B cell (primary cell): ENCODE data around the gene RAC2. TPM values are rescaled to one million over a fixed set of nuclear protein-coding genes. Genes with fewer than 3 reads are reported as not detected.

ENCODE experiments used
- ATAC-seq: fragments of 200-7000 bp; cut with Tn5 transposase; one replicate; pipeline ENCODE4 v1.10.0; 2021; ENCODE audit warnings: low read depth, mild to moderate bottlenecking, moderate number of reproducible peaks, moderate library complexity
- CTCF ChIA-PET: fragments of 350-600 bp; sonication (Branson Sonifier 250); formaldehyde crosslinking; loops from one replicate; lab custom pipeline; 2021; ENCODE audit warnings: antibody characterized with exemption, inconsistent platforms; lab: Charles Lee
- POLR2A ChIA-PET: fragments of 350-600 bp; sonication (Branson Sonifier 250); formaldehyde crosslinking; loops from one replicate; lab custom pipeline; 2021; ENCODE audit warnings: antibody characterized with exemption; lab: Charles Lee
- DNase-seq: peaks from one replicate; pipeline ENCODE4 v3.0.0; 2013
- H2AFZ ChIP-seq: 2 replicates; pipeline ENCODE4 v1.6.1; 2012; ENCODE audit warnings: mild to moderate bottlenecking, low read depth, low read length; ENCODE audit not compliant: insufficient read depth, poor library complexity, severe bottlenecking
- H3K27ac ChIP-seq, 2 donors: 1 replicate in 1 of 2; 2 replicates in 1 of 2; pipeline ENCODE4 v1.5.1; 2012 to 2013; ENCODE audit warnings: low read length in 2 of 2, mild to moderate bottlenecking in 2 of 2, moderate library complexity in 1 of 2
- H3K27me3 ChIP-seq, 4 experiments: fragments of 200-600 bp in 1 of 4; sonication (generic) in 1 of 4; replicated peaks in 1 of 4; 1 replicate in 2 of 4; 2 replicates in 2 of 4; pipeline versions ENCODE4 v1.6.1 to v1.7.0; 2013 to 2016; ENCODE audit warnings: low read length in 3 of 4, mild to moderate bottlenecking in 2 of 4, mixed read lengths in 1 of 4, moderate library complexity in 1 of 4; ENCODE audit not compliant: insufficient read depth in 4 of 4, control insufficient read depth in 3 of 4; ENCODE audit errors: control extremely low read depth in 1 of 4
- H3K36me3 ChIP-seq, 2 experiments: replicated peaks in 1 of 2; 1 replicate in 1 of 2; 2 replicates in 1 of 2; pipeline versions ENCODE4 v1.6.1 to v1.7.1; 2013; ENCODE audit warnings: low read length in 1 of 2; ENCODE audit not compliant: insufficient read depth in 2 of 2, control insufficient read depth in 1 of 2; ENCODE audit errors: control extremely low read depth in 1 of 2, extremely low read depth in 1 of 2
- H3K4me1 ChIP-seq, 2 donors: fragments of 200-600 bp in 1 of 2; sonication (generic) in 1 of 2; 1 replicate in 1 of 2; 2 replicates in 1 of 2; pipeline versions ENCODE4 v1.5.1 to v1.6.1; 2013 to 2017; ENCODE audit warnings: low read length in 2 of 2; ENCODE audit not compliant: control insufficient read depth in 2 of 2, insufficient read depth in 2 of 2
- H3K4me2 ChIP-seq: replicated peaks from 2 replicates; pipeline ENCODE3; 2012; ENCODE audit warnings: mild to moderate bottlenecking, low read depth, low read length; ENCODE audit not compliant: poor library complexity, severe bottlenecking
- H3K4me3 ChIP-seq, 5 experiments: fragments of 200-600 bp in 1 of 5; sonication (generic) in 1 of 5; 1 replicate in 3 of 5; 2 replicates in 2 of 5; pipeline versions ENCODE4 v1.5.1 to v1.7.0; 2011 to 2016; ENCODE audit warnings: low read length in 4 of 5, mild to moderate bottlenecking in 4 of 5, low read depth in 2 of 5, control low read depth in 1 of 5, moderate library complexity in 1 of 5; ENCODE audit not compliant: insufficient read depth in 1 of 5; ENCODE audit errors: control extremely low read depth in 1 of 5, extremely low read depth in 1 of 5
- H3K79me2 ChIP-seq: fragments of 200-600 bp; sonication (generic); one replicate; pipeline ENCODE4 v1.6.0; 2016; ENCODE audit warnings: low read length; ENCODE audit not compliant: control insufficient read depth, insufficient read depth
- H3K9ac ChIP-seq: fragments of 200-600 bp; sonication (generic); 2 replicates; pipeline ENCODE4 v1.6.1; 2017; ENCODE audit warnings: mild to moderate bottlenecking, low read length, moderate library complexity
- H3K9me3 ChIP-seq, 3 donors: one replicate each; pipeline versions ENCODE4 v1.6.1 to v1.7.1; 2013; ENCODE audit warnings: low read length in 2 of 3; ENCODE audit not compliant: control insufficient read depth in 2 of 3, insufficient read depth in 1 of 3; ENCODE audit errors: control extremely low read depth in 1 of 3
- H4K20me1 ChIP-seq: 2 replicates; pipeline ENCODE4 v1.6.0; 2012; ENCODE audit warnings: mild to moderate bottlenecking, low read length; ENCODE audit not compliant: insufficient read depth, control insufficient read depth, poor library complexity, severe bottlenecking
- H3K27ac Mint-ChIP-seq: one replicate; pipeline ENCODE4 v1.8.0; 2021; ENCODE audit warnings: mixed read lengths
- H3K27me3 Mint-ChIP-seq: one replicate; pipeline ENCODE4 v1.8.0; 2021; ENCODE audit warnings: mixed read lengths
- H3K4me1 Mint-ChIP-seq: one replicate; pipeline ENCODE4 v1.8.0; 2021; ENCODE audit warnings: mixed read lengths
- H3K4me3 Mint-ChIP-seq: one replicate; pipeline ENCODE4 v1.8.0; 2021; ENCODE audit warnings: mixed read lengths
- H3K9me3 Mint-ChIP-seq: one replicate; pipeline ENCODE4 v1.8.0; 2022; ENCODE audit warnings: mixed read lengths; ENCODE audit not compliant: insufficient read depth
- EZH2 ChIP-seq: IDR thresholded peaks from 2 replicates; pipeline ENCODE4 v1.6.1; 2012; ENCODE audit warnings: borderline replicate concordance, low read depth, mild to moderate bottlenecking, moderate library complexity, low read length; ENCODE audit not compliant: insufficient read depth, poor library complexity, severe bottlenecking
- WGBS: methylation state at CpG from one replicate; pipeline ENCODE4 v1.1.5; 2013; ENCODE audit warnings: missing lambda C conversion rate; ENCODE audit not compliant: insufficient coverage; 5-methylcytosine and 5-hydroxymethylcytosine counted together
- intact Hi-C: fragments of 100-400 bp; cut with micrococcal nuclease; formaldehyde crosslinking; loops from one replicate; pipeline ENCODE4 v1.10.0; 2022
- polyA plus RNA-seq: library from polyadenylated mRNA; depleted of rRNA; stranded (reverse); fragments of >200 nt; gene quantifications from 2 replicates; pipeline ENCODE4 v1.2.3, GENCODE V29; 2012
- total RNA-seq, 2 donors: library from RNA; stranded (reverse); fragments of 120-200 nt in 1 of 2; gene quantifications; 1 replicate in 1 of 2; 2 replicates in 1 of 2; pipeline versions ENCODE4 v1.2.3 to v1.2.4, GENCODE V29; 2013 to 2022
- TF ChIP-seq, protein P1 (sequence below): fragments of 200-600 bp; IDR thresholded peaks from one replicate; pipeline ENCODE4 v1.8.0; 2022; ENCODE audit warnings: antibody characterized with exemption, mild to moderate bottlenecking

Gene RAC2
- total and polyA plus RNA-seq, 2 donors (not counting 1 experiment from before 2014, with no cell fraction given) = 273 to 776 TPM

DNA sequence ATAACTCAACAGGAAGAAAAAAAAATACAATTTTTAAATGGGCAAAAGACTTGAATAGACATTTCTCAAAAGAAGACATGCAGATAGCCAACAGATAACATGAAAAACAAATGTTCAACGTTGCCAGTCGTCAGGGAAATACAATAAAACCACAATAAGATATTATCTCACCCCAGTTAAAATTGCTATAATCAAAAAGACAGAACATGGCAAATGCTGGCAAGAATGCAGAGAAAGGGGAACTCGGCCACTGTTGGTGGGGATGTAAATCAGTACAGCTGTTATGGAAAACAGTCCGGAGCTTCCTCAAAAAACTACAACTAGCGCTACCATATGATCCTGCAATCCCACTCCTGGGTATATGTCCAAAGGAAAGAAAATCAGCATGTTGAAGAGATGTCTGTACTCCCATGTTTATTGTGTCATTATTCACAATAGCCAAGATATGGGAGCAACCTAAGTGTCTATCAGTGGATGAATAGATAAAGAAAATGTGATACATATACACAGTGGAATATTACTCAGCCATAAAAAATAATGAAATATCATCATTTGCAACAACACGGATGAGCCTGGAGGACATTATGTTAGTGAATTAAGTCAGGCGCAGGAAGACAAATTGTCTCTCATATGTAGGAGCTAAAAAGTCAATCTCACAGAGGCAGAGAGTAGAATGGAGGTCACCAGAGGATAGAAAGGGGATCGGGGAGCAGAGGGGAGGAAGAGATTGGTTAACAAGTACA, 26.0 kb upstream of the RAC2 start:
- no peak overlapping the region for H3K4me3 ChIP-seq
- Mint-ChIP-seq H3K27ac (peak overlapping the region; percentile 42), H3K27me3 (no peaks in the 10 kb centered on the region), H3K4me3 (no peak overlapping the region), H3K4me1 (peaks cover 50% of the 10 kb centered on the region), H3K9me3 (no peaks in the 10 kb centered on the region)
- CTCF ChIA-PET = interaction anchor here (0.7 to 13.1 kb wide), 8 partner anchors 10 to 201 kb away, joined by 3 to 377 read pairs (median 34); partner anchors contain the start of genes CYTH4 and RAC2
- DNase-seq (peak; percentile 36), ATAC-seq (no peak)
- no peaks in the 10 kb centered on the region for H3K36me3 ChIP-seq
- H4K20me1 ChIP-seq = no peaks in the 10 kb centered on the region
- no peak overlapping the region for H2AFZ ChIP-seq
- no peaks in the 10 kb centered on the region for H3K27me3 ChIP-seq
- peak overlapping the region in 1 of 2 donors; percentile 23 for H3K27ac ChIP-seq
- no peak for TF ChIP-seq EZH2
- TF ChIP-seq, protein P1, sequence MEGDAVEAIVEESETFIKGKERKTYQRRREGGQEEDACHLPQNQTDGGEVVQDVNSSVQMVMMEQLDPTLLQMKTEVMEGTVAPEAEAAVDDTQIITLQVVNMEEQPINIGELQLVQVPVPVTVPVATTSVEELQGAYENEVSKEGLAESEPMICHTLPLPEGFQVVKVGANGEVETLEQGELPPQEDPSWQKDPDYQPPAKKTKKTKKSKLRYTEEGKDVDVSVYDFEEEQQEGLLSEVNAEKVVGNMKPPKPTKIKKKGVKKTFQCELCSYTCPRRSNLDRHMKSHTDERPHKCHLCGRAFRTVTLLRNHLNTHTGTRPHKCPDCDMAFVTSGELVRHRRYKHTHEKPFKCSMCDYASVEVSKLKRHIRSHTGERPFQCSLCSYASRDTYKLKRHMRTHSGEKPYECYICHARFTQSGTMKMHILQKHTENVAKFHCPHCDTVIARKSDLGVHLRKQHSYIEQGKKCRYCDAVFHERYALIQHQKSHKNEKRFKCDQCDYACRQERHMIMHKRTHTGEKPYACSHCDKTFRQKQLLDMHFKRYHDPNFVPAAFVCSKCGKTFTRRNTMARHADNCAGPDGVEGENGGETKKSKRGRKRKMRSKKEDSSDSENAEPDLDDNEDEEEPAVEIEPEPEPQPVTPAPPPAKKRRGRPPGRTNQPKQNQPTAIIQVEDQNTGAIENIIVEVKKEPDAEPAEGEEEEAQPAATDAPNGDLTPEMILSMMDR = no peak
- POLR2A ChIA-PET = no interaction called here
- intact Hi-C loops = loop anchor here (5.0 kb wide), 1 partner anchor 227 kb away; no protein-coding TSS in a partner anchor
- H3K4me1 ChIP-seq = peaks cover 32 to 41% of the 10 kb centered on the region in 2 donors
- 100% methylated on average over 2 of the region's 8 CpGs for WGBS
- H3K9me3 ChIP-seq = no peaks in the 10 kb centered on the region
- H3K9ac ChIP-seq = no peak overlapping the region
- no peak overlapping the region for H3K4me2 ChIP-seq
- peaks cover 4% of the 10 kb centered on the region for H3K79me2 ChIP-seq
